ENCODE data around the gene RIPK1.
"Not testable (repeated sequence)": the region's sequence is repeated elsewhere in the genome, so short reads cannot be mapped to it uniquely, and the experiment has no call there.

RIPK1 gene

GRCh38 chr6:3045369-3045768 lies 22.9 kb upstream of the RIPK1 start:
- DNase-seq: peak in 1 of 56 donors; percentile 18

GRCh38 chr6:3045777-3046176 lies 22.5 kb upstream of the RIPK1 start:
- no peak for DNase-seq

- no peak for DNase-seq
Observed at GRCh38 chr6:3046295-3046694, 22.0 kb upstream of the RIPK1 start.

- DNase-seq: not testable (repeated sequence)
Observed at GRCh38 chr6:3048009-3048408, 20.3 kb upstream of the RIPK1 start.

- no peak for DNase-seq
Observed at GRCh38 chr6:3052481-3053230, 15.6 kb upstream of the RIPK1 start.

- no peak for DNase-seq
Observed at GRCh38 chr6:3053231-3053508, 15.1 kb upstream of the RIPK1 start.

GRCh38 chr6:3054229-3055157 lies 13.8 kb upstream of the RIPK1 start:
- DNase-seq: peak in 15 of 56 donors; percentile 11 to 59 (median 28)

- DNase-seq: not testable (repeated sequence)
Observed at GRCh38 chr6:3055158-3055499, 13.2 kb upstream of the RIPK1 start.

GRCh38 chr6:3057063-3057770 lies 11.1 kb upstream of the RIPK1 start:
- no peak for DNase-seq

GRCh38 chr6:3058957-3059356 lies 9.3 kb upstream of the RIPK1 start:
- no peak for DNase-seq

- DNase-seq: not testable (repeated sequence)
Observed at GRCh38 chr6:3060092-3060491, 8.2 kb upstream of the RIPK1 start.

- no peak for DNase-seq
Observed at GRCh38 chr6:3061501-3061941, 6.8 kb upstream of the RIPK1 start.

- not testable (repeated sequence) for DNase-seq
Observed at GRCh38 chr6:3063340-3063732, 5.0 kb upstream of the RIPK1 start.

GRCh38 chr6:3063733-3064700 lies 4.3 kb upstream of the RIPK1 start:
- peak in 55 of 56 donors; percentile 31 to 95 (median 85) for DNase-seq

GRCh38 chr6:3071568-3071967 lies 3.3 kb downstream of the RIPK1 start:
- DNase-seq: no peak

GRCh38 chr6:3072798-3073197 lies 4.5 kb downstream of the RIPK1 start:
- no peak for DNase-seq

- no peak for DNase-seq
Observed at GRCh38 chr6:3073382-3073781, 5.1 kb downstream of the RIPK1 start.

GRCh38 chr6:3075772-3076113 lies 7.4 kb downstream of the RIPK1 start:
- no peak for DNase-seq

GRCh38 chr6:3076320-3076719 lies 8.0 kb downstream of the RIPK1 start:
- DNase-seq: no peak

- no peak for DNase-seq
Observed at GRCh38 chr6:3077430-3077829, 9.1 kb downstream of the RIPK1 start.

- DNase-seq: not testable (repeated sequence)
Observed at GRCh38 chr6:3078952-3079351, 10.7 kb downstream of the RIPK1 start.

All from amygdala (tissue), 56 donors.